Gastroesophageal sphincter (tissue), 3 donors: Measurements from ENCODE around the gene AFF3.

Experiments used
- POLR2A ChIP-seq, 2 donors: fragments of 450-650 bp; IDR thresholded peaks; one replicate each; pipeline ENCODE4 v1.6.1; 2017; ENCODE audit warnings: antibody characterized with exemption in 2 of 2, mild to moderate bottlenecking in 2 of 2, moderate library complexity in 1 of 2
- POLR2AphosphoS5 ChIP-seq: sonication (generic); formaldehyde crosslinking; IDR thresholded peaks from one replicate; pipeline ENCODE4 v1.6.1; 2017; ENCODE audit warnings: antibody characterized with exemption
- TF ChIP-seq, protein P1 (sequence below), 4 experiments: fragments of 200-600 bp in 2 of 4; fragments of 450-650 bp in 2 of 4; sonication (generic) in 1 of 4; IDR thresholded peaks; one replicate each; pipeline ENCODE4 v1.5.1; 2017 to 2019; ENCODE audit warnings: antibody characterized with exemption in 4 of 4, mild to moderate bottlenecking in 2 of 4, moderate library complexity in 2 of 4

DNA sequence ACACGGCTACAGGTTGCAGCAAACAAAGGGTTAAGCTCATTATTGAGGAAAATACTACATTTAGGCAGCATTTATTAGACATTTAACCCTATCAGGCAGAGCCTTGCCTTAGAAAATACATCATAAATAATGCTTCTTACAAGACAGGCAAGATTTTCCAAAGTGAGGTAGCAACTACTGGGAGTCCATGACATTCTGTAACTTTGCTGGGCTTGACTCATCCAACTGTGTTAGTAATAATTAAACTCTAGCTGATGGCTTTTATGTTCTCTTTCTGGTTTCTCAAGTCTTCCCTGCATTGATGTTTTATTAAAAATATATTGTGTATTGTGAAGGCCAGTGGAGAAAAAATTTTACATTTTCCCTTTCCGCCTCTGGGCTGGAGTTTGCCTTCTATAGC lies 291.3 kb downstream of the AFF3 start:
- TF ChIP-seq, protein P1, sequence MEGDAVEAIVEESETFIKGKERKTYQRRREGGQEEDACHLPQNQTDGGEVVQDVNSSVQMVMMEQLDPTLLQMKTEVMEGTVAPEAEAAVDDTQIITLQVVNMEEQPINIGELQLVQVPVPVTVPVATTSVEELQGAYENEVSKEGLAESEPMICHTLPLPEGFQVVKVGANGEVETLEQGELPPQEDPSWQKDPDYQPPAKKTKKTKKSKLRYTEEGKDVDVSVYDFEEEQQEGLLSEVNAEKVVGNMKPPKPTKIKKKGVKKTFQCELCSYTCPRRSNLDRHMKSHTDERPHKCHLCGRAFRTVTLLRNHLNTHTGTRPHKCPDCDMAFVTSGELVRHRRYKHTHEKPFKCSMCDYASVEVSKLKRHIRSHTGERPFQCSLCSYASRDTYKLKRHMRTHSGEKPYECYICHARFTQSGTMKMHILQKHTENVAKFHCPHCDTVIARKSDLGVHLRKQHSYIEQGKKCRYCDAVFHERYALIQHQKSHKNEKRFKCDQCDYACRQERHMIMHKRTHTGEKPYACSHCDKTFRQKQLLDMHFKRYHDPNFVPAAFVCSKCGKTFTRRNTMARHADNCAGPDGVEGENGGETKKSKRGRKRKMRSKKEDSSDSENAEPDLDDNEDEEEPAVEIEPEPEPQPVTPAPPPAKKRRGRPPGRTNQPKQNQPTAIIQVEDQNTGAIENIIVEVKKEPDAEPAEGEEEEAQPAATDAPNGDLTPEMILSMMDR (IDR thresholded peaks at IDR 0.05): no peak
- TF ChIP-seq POLR2AphosphoS5: no peak
- no peak for TF ChIP-seq POLR2A (IDR thresholded peaks at IDR 0.05)
